Pancreas (tissue), 10 donors: ENCODE data around the gene NEK7. TPM values are rescaled to one million over a fixed set of nuclear protein-coding genes. Genes with fewer than 3 reads are reported as not detected.

ENCODE experiments used
- ATAC-seq, 4 donors: fragments of 200-7000 bp; cut with Tn5 transposase; one replicate each; pipeline versions ENCODE4 v1.8.0 to v1.9.1; 2020; ENCODE audit warnings: mild to moderate bottlenecking in 4 of 4, moderate library complexity in 4 of 4
- DNase-seq, 6 donors: peaks; one replicate each; pipeline ENCODE4 v3.0.0-alpha.2; 2020
- FAIRE-seq: peaks from 2 replicates; lab custom pipeline; 2012; peaks lifted over from hg19 to GRCh38; lab: Jason Lieb, UNC
- H3K27ac ChIP-seq, 4 donors: fragments of 200-600 bp; sonication (generic); 1 replicate in 3 of 4; 2 replicates in 1 of 4; pipeline versions ENCODE4 v1.5.0 to v1.8.0; 2020
- H3K27me3 ChIP-seq, 4 donors: fragments of 200-600 bp; one replicate each; pipeline ENCODE4 v1.8.0; 2021
- H3K36me3 ChIP-seq, 3 donors: fragments of 200-600 bp; sonication (generic) in 1 of 3; one replicate each; pipeline versions ENCODE4 v1.5.0 to v1.8.0; 2020 to 2021
- H3K4me1 ChIP-seq, 3 donors: fragments of 200-600 bp; one replicate each; pipeline ENCODE4 v1.8.0; 2021
- H3K4me3 ChIP-seq, 4 donors: fragments of 200-600 bp; sonication (generic) in 2 of 4; one replicate each; pipeline versions ENCODE4 v1.5.0 to v1.8.0; 2020 to 2021
- H3K9me3 ChIP-seq, 4 donors: fragments of 200-600 bp; one replicate each; pipeline ENCODE4 v1.8.0; 2021
- WGBS, 2 donors: extraction: QIAGEN DNeasy Blood & Tissue Kit; methylation state at CpG; one replicate each; pipeline ENCODE4 v1.1.7; 2013; 5-methylcytosine and 5-hydroxymethylcytosine counted together
- intact Hi-C, 3 donors: fragments of 100-400 bp; cut with DNase I; formaldehyde crosslinking; loops; one replicate each; pipeline versions ENCODE4 v1.11.1 to v1.14.2; 2022
- polyA plus RNA-seq, 2 donors: library from polyadenylated mRNA; stranded (reverse); fragments of 200-250 nt; gene quantifications; one replicate each; pipeline ENCODE4 v1.2.3, GENCODE V29; 2013
- total RNA-seq, 6 donors: library from RNA; stranded (reverse); fragmentation: NEBNext Ultra II Directional in 4 of 6; extraction: Animal tissue kit (Norgen Biotek cat#: 25700) in 4 of 6; gene quantifications; one replicate each; pipeline versions ENCODE4 v1.2.1 to v1.2.4, GENCODE V29; 2021 to 2023
- TF ChIP-seq, protein P1 (sequence below), 4 donors: fragments of 200-600 bp; sonication (generic) in 3 of 4; IDR thresholded peaks; one replicate each; pipeline versions ENCODE4 v1.5.0 to v1.8.0; 2021; ENCODE audit warnings: antibody characterized with exemption in 4 of 4
- donor health status: healthy with polysubstance abuse.
- donor health status: DM: no; HTN: no; CAD: no; lungs with moderate emphysema.
- donor health status: DM: no; HTN: no; CAD: no.
- donor health status: control.
- donor health status: control.
- donor health status: Bipolar disorder and iron deficiency.
- donor health status: DM: yes; HTN: yes; CAD: no.
- donor health status: DM: no; HTN: no; CAD: no.
- donor health status: DM: no; HTN: no; CAD: no.
- donor health status: DM: yes; HTN: yes; CAD: no.

Gene NEK7
- total and polyA plus RNA-seq, 8 donors: 8.0 to 36.3 (median 20.9) TPM

DNA sequence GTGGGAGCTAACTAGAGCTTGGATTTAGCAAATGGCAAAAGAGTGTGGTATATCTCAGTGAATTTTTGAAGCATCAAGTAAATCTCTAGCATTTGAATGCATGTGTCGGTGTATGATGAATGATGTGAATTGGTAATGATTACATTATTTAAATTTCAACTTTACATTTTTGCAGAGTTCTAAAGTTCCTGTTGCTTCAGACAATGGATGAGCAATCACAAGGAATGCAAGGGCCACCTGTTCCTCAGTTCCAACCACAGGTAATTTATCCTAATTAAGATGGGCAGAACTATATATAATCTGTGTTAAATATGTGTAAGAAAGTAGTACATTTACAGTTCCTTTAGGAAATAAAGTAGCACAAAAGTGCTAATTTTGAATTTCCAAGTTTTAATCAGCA lies 75.6 kb downstream of the NEK7 start:
- no peaks in the 10 kb centered on the region for H3K27me3 ChIP-seq
- WGBS, 2 donors: 100% methylated on average over 1 of the region's 1 CpG
- intact Hi-C loops: no loop called here
- peaks cover 0 to 3% (median 0%) of the 10 kb centered on the region in 3 donors for H3K4me1 ChIP-seq
- no peak overlapping the region for H3K27ac ChIP-seq
- no peak overlapping the region for H3K4me3 ChIP-seq
- no peaks in the 10 kb centered on the region for H3K36me3 ChIP-seq
- FAIRE-seq (peak; percentile 59), DNase-seq (no peak), ATAC-seq (no peak)
- H3K9me3 ChIP-seq: no peaks in the 10 kb centered on the region
- TF ChIP-seq, protein P1, sequence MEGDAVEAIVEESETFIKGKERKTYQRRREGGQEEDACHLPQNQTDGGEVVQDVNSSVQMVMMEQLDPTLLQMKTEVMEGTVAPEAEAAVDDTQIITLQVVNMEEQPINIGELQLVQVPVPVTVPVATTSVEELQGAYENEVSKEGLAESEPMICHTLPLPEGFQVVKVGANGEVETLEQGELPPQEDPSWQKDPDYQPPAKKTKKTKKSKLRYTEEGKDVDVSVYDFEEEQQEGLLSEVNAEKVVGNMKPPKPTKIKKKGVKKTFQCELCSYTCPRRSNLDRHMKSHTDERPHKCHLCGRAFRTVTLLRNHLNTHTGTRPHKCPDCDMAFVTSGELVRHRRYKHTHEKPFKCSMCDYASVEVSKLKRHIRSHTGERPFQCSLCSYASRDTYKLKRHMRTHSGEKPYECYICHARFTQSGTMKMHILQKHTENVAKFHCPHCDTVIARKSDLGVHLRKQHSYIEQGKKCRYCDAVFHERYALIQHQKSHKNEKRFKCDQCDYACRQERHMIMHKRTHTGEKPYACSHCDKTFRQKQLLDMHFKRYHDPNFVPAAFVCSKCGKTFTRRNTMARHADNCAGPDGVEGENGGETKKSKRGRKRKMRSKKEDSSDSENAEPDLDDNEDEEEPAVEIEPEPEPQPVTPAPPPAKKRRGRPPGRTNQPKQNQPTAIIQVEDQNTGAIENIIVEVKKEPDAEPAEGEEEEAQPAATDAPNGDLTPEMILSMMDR (IDR thresholded peaks at IDR 0.05): no peak

DNA sequence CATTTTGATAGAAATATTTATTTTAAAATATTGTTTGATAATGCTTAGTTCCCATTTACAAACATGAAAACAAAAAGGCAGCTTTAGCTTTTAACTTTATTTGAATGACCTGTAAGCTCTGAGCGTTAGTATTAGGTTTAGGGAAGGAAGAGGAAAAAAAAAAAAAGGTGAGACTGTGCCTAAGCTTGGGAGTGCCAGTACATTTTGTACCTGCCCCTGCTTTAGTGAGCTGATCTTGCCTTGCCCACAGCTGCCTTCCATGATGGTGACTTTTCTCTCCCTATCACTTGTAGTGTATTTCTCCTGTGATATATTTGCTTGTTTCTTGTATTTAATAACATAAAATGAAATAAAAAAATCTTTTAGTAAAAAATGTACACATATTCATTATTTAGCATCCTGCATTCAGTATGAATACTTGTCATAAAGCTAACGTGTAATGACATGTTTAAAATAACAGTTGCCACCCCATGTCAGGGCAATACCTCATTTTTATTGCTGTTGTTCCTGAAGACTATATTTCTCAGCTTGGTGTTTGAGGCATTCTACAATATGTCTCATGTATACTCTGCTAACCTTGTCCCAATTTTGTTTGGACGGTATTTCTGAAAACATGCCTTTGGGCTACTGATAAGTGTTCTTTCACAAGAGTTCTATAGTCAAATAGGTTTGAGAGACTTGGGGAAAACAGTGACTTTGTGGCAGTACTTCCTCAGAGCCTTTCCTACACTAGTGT lies 76.3 kb downstream of the NEK7 start:
- Histone ChIP-seq H3K27ac (no peak overlapping the region), H3K36me3 (no peaks in the 10 kb centered on the region), H3K27me3 (no peaks in the 10 kb centered on the region), H3K4me3 (no peak overlapping the region), H3K9me3 (no peaks in the 10 kb centered on the region), H3K4me1 (peaks cover 0 to 3% (median 0%) of the 10 kb centered on the region in 3 donors)
- DNase-seq (no peak), ATAC-seq (no peak), FAIRE-seq (no peak)
- TF ChIP-seq, protein P1 (IDR thresholded peaks at IDR 0.05): no peak
- WGBS, 2 donors: 74 to 75% methylated on average over 3 of the region's 3 CpGs
- intact Hi-C loops: no loop called here

DNA sequence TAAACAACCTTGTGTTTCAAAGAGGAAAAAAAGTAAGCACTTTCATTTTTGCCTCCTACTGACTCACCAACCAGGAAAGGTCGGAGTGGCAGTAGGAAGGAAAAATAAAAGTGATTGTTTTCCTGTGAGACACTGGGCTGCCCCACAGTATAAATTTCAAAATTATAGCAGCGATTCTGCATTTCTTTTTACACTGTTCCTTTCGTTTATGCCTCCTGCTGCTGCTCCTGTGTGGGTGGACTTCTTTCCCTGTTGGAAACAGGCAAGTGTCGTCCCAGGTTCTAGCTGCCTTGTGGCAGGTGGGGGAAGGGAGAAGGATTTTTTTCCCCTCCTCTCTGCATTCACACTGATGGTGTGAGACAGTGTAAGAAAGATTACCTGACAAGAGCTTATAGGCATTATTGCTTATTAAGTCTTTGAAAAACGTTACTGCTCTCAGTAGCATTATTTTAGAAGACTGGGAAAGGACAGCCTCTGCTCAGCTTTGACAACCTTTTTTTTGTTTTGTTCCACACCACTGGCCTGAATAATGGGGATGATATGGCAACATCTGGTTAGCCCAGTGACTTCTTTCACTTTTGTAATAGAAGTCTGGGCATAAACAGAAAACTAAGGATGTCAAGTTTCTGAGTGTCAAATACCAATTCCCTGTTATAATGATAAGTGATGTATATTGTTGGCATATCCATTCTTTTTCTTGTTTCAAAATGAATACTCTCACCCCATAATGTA lies 77.9 kb downstream of the NEK7 start:
- WGBS, 2 donors: 55 to 57% methylated on average over 5 of the region's 5 CpGs
- no peaks in the 10 kb centered on the region for H3K27me3 ChIP-seq
- TF ChIP-seq, protein P1 (IDR thresholded peaks at IDR 0.05): no peak
- DNase-seq (no peak), ATAC-seq (peak in 2 of 4 donors; percentile 65 to 69), FAIRE-seq (no peak)
- H3K9me3 ChIP-seq: no peaks in the 10 kb centered on the region
- no peak overlapping the region for H3K4me3 ChIP-seq
- H3K4me1 ChIP-seq: peaks cover 0 to 3% (median 0%) of the 10 kb centered on the region in 3 donors
- H3K36me3 ChIP-seq: no peaks in the 10 kb centered on the region
- peak overlapping the region in 3 of 4 donors; percentile 25 to 35 (median 27) for H3K27ac ChIP-seq
- intact Hi-C loops: no loop called here

DNA sequence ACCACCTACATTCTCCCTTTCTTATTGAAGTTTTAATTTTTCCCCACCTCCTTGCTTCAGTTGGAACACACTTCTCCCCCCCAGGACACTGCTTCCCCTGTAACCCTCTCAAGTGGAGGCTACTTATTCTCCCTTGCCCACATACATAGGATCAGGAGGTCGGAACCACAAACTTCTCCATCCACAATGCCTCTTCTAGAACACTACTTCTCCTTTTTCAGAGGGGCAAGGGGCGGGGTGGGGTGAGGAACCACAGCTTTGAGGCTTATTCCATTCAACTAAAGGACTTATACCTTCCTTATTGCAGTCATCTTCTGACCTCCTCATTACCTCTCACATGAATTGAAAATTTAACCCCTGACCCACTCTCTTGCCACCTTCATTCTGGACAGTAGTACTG lies 81.3 kb downstream of the NEK7 start:
- FAIRE-seq (no peak), DNase-seq (peak in 1 of 6 donors; percentile 23), ATAC-seq (peak in 2 of 4 donors; percentile 22 to 75)
- H3K4me3 ChIP-seq: no peak overlapping the region
- no peaks in the 10 kb centered on the region for H3K36me3 ChIP-seq
- TF ChIP-seq, protein P1 (IDR thresholded peaks at IDR 0.05): no peak
- H3K4me1 ChIP-seq: peaks cover 0 to 3% (median 0%) of the 10 kb centered on the region in 3 donors
- H3K27ac ChIP-seq: no peak overlapping the region
- no peaks in the 10 kb centered on the region for H3K27me3 ChIP-seq
- intact Hi-C loops: no loop called here
- no peaks in the 10 kb centered on the region for H3K9me3 ChIP-seq
- 92 to 95% methylated on average over 2 of the region's 2 CpGs for WGBS, 2 donors
